ENCODE measurements around the gene TYW3. TPM values are rescaled to one million over a fixed set of nuclear protein-coding genes. Genes with fewer than 3 reads are reported as not detected.

TYW3 gene
- total RNA-seq, 1 donor: 19.6 TPM

GRCh38 chr1:74714429-74715235, 18.3 kb upstream of the TYW3 start:
- no peak for TF ChIP-seq CTCF (IDR thresholded peaks at IDR 0.05; ENCODE audit: insufficient read depth, low read length)
- DNase-seq (ENCODE audit: low read depth): no peak
- no peak overlapping the region for H3K4me3 ChIP-seq (ENCODE audit: low read depth, low read length)

GRCh38 chr1:74715236-74715502, 17.8 kb upstream of the TYW3 start:
- DNase-seq (ENCODE audit: low read depth): no peak
- no peak for TF ChIP-seq CTCF (IDR thresholded peaks at IDR 0.05; ENCODE audit: insufficient read depth, low read length)
- H3K4me3 ChIP-seq (ENCODE audit: low read depth, low read length): no peak overlapping the region

- DNase-seq (ENCODE audit: low read depth): no peak
- no peak overlapping the region for H3K4me3 ChIP-seq (ENCODE audit: low read depth, low read length)
- no peak for TF ChIP-seq CTCF (IDR thresholded peaks at IDR 0.05; ENCODE audit: insufficient read depth, low read length)
These were observed 17.1 kb upstream of the TYW3 start for GRCh38 chr1:74715806-74716205.

- DNase-seq (ENCODE audit: low read depth): no peak
- TF ChIP-seq CTCF (IDR thresholded peaks at IDR 0.05; ENCODE audit: insufficient read depth, low read length): no peak
These were observed 16.1 kb upstream of the TYW3 start for GRCh38 chr1:74716822-74717221.

GRCh38 chr1:74717626-74718025, 15.3 kb upstream of the TYW3 start:
- DNase-seq (ENCODE audit: low read depth): no peak
- no peak overlapping the region for H3K4me3 ChIP-seq (ENCODE audit: low read depth, low read length)
- no peak for TF ChIP-seq CTCF (IDR thresholded peaks at IDR 0.05; ENCODE audit: insufficient read depth, low read length)

More at GRCh38 chr1:74716822-74717221, 16.1 kb upstream of the TYW3 start:
- no peak overlapping the region for H3K4me3 ChIP-seq (ENCODE audit: low read depth, low read length)

- TF ChIP-seq CTCF (IDR thresholded peaks at IDR 0.05; ENCODE audit: insufficient read depth, low read length): no peak
- H3K4me3 ChIP-seq (ENCODE audit: low read depth, low read length): no peak overlapping the region
- DNase-seq (ENCODE audit: low read depth): no peak
These were observed 6.9 kb upstream of the TYW3 start for GRCh38 chr1:74726063-74726462.

GRCh38 chr1:74728736-74729135, 4.2 kb upstream of the TYW3 start:
- no peak for TF ChIP-seq CTCF (IDR thresholded peaks at IDR 0.05; ENCODE audit: insufficient read depth, low read length)
- DNase-seq (ENCODE audit: low read depth): peak; percentile 13
- H3K4me3 ChIP-seq (ENCODE audit: low read depth, low read length): no peak overlapping the region

All from fibroblast of the aortic adventitia (primary cell).